DMS 273 (cell line): ENCODE measurements around the gene ADGRA1.

Experiments
- DNase-seq: peaks from one replicate; lab custom pipeline; 2025; ENCODE audit not compliant: unreplicated experiment; lab: John Stamatoyannopoulos, UW

Gene ADGRA1

GRCh38 chr10:133094286-133094685 lies 6.6 kb downstream of the ADGRA1 start:
- no peak for DNase-seq

DNA sequence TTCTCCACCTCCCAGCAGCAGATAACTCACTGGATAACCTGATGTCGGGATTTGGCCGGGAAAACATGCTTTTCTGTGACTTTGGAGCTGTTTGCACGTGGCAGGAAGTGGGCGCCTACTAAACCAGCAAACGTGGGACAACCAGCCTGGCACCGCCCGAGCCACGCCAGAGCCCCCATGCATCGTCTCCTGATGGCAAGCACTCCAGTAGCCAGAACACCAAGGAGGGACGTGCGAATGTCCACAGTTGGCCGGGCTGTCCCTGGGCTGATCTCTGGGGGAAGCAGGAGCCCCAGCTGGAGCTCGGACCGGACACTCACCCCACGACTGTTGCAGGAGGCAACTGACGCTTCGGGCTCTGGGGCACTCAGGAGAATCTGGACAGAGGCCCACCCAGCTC lies 7.1 kb downstream of the ADGRA1 start:
- no peak for DNase-seq

GRCh38 chr10:133095586-133095985 lies 7.9 kb downstream of the ADGRA1 start:
- no peak for DNase-seq

- DNase-seq = no peak
These were observed 9.0 kb downstream of the ADGRA1 start for GRCh38 chr10:133096616-133097269.

DNA sequence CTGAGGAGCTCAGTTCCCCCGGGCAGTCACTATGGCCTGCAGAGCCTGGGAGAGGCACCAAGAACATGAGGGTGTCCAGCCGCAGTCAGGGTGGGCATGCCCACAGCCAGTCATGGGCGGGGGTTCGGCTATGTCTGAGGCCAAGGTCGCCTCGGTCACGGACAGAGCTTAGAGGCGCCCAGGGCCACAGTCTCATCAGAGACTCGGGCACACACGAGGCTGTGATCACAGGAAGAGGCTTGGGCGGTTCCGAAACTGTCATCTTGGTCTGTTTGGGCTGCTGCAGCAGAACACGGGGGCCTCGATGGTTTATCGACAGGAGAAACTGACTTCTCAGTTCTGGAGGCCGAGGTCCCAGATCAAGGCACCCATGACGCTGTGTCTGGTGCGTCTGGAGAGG lies 9.7 kb downstream of the ADGRA1 start:
- DNase-seq = no peak

DNA sequence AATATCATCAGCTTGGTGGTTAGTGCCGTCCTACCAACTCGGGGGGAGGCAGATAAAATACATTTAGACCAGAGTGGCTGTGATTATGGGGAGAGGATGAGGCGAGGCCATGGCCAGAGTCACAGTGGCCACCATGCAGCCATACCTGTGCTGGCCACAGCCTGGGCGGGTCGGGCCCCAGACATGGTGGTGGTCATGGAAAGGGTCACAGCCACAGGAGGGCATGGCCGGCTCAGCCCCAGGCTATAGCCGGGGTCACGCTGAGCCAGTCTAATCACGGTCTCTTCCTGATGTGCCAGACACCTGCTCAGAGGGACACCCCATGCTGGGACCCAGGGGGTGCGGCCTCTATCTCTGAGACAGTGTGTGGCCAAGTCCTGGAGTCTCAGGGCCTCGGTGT lies 10.2 kb downstream of the ADGRA1 start:
- DNase-seq = no peak

GRCh38 chr10:133098426-133099124 lies 10.9 kb downstream of the ADGRA1 start:
- no peak for DNase-seq

- DNase-seq = no peak
These were observed 11.8 kb downstream of the ADGRA1 start for GRCh38 chr10:133099571-133099970.

DNA sequence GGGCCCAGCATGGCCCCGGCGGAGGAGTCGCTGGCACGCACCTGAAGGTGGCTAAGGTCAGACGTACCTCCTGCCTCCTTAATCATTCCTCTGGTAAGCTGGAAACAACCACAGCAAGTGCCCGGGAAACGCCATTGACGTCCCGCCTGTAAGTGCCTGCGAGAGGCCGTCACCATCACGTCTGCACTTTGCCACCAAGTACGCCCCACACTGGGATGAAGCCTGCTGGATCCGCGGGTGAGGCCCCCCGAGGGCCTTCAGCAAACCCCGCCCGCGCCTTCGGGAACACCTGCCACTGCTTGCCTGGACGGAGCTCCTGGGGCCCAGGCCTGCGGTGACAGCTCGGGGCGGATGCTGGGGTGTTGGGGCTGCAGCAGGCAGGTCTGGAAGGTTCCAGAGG lies 12.5 kb downstream of the ADGRA1 start:
- no peak for DNase-seq

DNA sequence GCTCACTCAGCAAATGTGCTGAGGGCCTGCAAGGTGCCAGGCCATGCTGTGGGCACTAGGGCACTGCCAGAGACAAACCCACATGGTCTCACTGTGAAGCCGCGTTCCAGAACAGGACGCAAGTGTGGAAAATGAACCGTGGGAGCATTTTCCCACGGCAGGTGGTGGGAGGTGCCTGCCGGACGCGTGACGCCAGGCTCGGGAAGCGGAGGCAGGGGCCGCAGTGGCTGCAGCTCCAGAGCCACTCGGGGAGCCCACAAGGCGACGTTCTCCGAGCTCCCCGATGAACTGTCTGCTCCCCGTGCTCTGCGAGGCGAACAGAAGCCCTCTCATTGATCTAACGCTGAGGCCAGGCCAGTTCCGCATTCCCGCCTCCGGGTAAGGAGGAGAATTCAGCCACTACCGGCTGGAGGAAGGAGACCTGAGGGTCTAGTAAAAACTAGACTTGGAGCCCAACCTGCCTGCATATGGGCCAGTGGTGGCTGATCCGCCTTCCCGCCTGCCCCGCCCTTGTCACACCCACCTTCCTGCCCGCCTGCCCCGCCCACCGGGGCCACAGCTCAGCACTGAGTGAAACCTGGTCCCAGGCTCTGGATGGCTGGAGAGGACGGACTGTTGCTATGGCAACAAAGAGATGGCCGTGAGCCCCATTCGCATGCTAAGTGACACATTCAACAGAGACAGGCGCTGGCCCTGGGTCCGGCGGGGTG lies 13.1 kb downstream of the ADGRA1 start:
- peak; percentile 40 for DNase-seq

GRCh38 chr10:133101416-133101810 lies 13.7 kb downstream of the ADGRA1 start:
- no peak for DNase-seq

GRCh38 chr10:133102415-133103095 lies 14.8 kb downstream of the ADGRA1 start:
- no peak for DNase-seq

GRCh38 chr10:133103311-133103910 lies 15.7 kb downstream of the ADGRA1 start:
- no peak for DNase-seq

DNA sequence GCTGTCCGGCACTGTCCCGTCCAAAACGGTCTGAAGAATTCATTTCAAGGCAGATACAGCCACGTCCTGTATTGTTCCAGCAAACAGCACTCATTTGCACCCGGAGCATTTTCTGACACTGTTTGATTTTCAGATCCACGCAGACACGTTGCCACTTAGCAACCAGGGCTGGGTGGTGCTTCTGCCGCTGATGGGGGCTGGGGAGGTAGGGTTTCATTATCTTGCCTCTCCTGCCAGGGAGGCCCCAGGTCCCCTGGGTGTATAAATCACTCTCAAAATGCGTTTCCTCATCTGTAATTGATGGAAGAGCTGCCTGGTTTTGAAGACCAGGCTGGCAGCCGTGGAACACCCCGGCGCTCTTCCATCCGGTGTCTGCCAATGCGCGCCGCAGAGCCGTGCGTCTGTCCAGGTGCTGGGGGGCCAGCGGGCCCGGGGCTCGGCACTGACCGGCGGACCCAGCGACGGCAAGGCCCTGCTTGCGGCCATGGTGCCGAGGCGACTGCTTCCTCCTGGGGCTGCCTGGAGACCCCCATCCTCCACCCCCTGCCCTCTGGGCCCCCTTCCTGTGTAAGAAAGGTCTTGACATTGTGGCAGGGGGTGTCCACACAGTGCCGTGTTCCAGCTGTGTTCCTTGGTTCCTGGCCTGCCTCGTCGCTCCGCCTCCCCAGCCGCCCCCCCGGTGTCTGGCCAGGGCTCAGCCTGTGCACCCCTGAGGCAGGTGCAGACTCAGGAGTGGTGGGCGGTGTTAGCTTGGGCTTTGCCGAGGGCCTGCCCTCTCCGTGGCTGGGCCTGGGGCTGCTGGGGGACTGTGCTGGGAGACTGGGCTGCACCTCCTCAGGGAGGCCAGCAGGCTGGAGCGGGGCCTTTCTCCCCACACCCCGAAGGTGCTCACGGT lies 16.6 kb downstream of the ADGRA1 start:
- no peak for DNase-seq

DNA sequence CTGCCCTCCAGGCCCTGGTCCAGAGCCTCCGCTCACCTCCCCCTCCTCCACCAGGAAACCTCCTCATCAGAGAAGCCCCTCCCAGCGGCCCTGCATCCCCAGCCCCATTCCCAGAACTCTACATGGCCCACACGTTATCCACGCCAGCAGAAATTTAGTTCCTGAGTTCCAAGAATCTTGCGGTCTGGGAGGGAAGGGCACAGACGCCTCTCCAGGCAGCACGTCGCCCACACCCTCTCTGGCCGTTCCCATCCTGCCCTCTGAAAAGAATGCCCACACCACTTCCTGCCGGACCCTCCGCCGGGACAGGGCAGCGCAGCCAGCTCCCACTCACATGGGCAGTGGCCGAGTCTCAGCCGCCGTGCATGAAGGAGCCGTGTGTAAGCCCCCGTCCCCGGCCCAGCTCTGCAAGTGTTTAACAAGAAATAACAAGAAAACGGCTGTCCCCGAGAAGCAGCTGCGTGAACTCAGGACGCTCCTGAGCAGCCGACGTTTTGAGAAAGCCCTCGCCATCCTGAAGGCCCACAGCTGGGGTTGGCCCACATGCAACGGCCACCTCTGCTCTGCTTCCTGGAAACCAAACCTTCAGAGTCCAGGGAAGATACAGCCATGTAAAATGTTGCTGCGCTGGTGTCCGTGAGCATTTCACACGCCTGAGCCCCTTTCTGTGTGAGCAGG lies 17.4 kb downstream of the ADGRA1 start:
- no peak for DNase-seq

DNA sequence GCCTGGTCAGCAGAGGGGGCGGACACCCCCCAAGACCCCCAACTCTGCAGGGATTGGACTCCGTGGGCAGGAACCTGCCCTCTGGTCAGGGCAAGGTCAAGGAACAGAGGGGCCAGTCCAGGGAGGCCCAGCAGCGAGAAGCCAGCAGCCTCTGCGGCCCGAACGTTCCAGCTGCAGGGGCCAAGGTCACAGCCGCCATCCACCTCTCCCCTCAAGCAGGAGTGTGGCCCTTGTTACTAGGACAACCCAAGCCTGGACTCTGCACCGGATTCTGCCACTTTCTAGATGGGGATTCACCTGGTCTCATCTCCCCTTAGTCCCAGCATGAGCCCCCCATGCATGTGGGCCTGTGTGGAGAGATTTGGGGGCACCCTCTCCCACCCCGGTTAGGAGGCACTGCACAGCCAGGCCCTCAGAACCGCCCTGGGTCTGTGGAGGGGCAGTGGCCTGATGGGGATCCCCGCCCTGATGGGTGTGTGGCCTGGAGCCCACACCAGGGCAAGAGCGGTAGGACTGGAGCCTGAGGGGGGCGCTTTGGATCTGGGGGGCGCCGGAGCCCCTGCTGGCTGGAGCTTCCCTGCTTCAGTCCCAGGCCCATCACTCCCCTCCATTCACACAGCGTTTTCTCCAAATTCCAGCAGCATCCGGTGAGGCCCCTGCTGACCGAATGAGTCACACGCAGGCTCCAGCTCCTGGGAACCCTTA lies 18.1 kb downstream of the ADGRA1 start:
- no peak for DNase-seq

DNA sequence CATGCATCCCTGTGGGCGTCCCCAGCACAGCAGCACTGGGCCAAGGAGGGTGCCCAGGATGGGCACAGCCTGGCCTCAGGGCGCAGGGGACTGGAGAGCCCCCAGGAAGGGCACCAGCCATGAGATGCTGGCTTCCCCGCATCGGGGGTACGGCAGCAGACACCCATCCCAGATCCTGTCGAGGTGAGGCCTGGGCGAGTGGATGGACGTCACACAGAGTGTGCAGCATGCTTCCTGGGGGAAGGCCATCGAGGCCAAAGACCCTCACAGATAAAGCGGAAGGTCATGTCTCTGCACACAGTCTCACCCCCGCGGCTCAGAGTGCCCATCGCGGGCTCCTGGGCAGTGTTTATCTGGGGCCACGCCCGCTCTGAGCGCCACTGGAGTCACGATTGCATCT lies 18.8 kb downstream of the ADGRA1 start:
- no peak for DNase-seq

DNA sequence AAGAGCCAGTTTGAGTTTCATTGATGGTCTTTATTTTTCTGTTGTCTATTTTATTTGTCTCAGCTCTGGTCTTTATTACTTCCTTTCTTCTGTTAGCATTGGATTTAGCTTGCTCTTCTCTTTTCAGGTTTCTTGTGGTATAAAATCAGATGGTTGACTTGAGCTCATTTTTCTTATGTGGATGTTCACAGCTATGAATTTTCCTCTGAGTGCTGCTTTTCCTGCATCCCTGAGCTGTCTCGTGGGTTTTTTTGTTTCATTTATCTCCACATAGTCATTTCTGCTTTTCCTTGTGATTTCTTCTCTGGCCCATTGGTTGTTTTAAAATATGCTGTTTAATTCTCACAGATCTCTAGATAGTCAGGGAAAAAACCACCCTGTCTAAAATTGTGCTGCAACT lies 19.7 kb downstream of the ADGRA1 start:
- no peak for DNase-seq

GRCh38 chr10:133109711-133110110 lies 22.0 kb downstream of the ADGRA1 start:
- no peak for DNase-seq
